Osteocyte (in vitro differentiated cells): ENCODE results near the gene ARVCF. TPM values are rescaled to one million over a fixed set of nuclear protein-coding genes. Genes with fewer than 3 reads are reported as not detected.

Source experiments
- DNase-seq: peaks from one replicate; pipeline ENCODE4 v3.0.0; 2021; ENCODE audit warnings: mixed read lengths; ENCODE audit not compliant: unreplicated experiment; ENCODE audit errors: extremely low spot score
- H3K27ac Mint-ChIP-seq: one replicate; pipeline ENCODE4 v1.8.0; 2021; ENCODE audit warnings: mild to moderate bottlenecking, mixed read lengths; ENCODE audit not compliant: unreplicated experiment
- H3K27me3 Mint-ChIP-seq: one replicate; pipeline ENCODE4 v1.8.0; 2021; ENCODE audit warnings: mixed read lengths; ENCODE audit not compliant: unreplicated experiment
- H3K36me3 Mint-ChIP-seq: one replicate; pipeline ENCODE4 v1.8.0; 2021; ENCODE audit warnings: mixed read lengths; ENCODE audit not compliant: unreplicated experiment
- H3K4me1 Mint-ChIP-seq: one replicate; pipeline ENCODE4 v1.8.0; 2021; ENCODE audit warnings: mixed read lengths; ENCODE audit not compliant: unreplicated experiment
- H3K4me3 Mint-ChIP-seq: one replicate; pipeline ENCODE4 v1.8.0; 2021; ENCODE audit warnings: mild to moderate bottlenecking, moderate library complexity, mixed read lengths; ENCODE audit not compliant: unreplicated experiment
- H3K9me3 Mint-ChIP-seq: one replicate; pipeline ENCODE4 v1.8.0; 2021; ENCODE audit warnings: mixed read lengths; ENCODE audit not compliant: unreplicated experiment
- long read RNA-seq: library from polyadenylated mRNA; unstranded; transcript quantifications from one replicate; pipeline ENCODE4 v2.0.0, GENCODE V29; 2021
- total RNA-seq: library from RNA; stranded (reverse); gene quantifications from 2 replicates; pipeline ENCODE4 v1.2.1, GENCODE V29; 2021
- TF ChIP-seq, protein P1 (sequence below): fragments of 200-600 bp; sonication (generic); IDR thresholded peaks from 2 replicates; pipeline ENCODE4 v1.5.0; 2021; ENCODE audit warnings: antibody characterized with exemption, mild to moderate bottlenecking, moderate library complexity

Gene ARVCF, protein sequence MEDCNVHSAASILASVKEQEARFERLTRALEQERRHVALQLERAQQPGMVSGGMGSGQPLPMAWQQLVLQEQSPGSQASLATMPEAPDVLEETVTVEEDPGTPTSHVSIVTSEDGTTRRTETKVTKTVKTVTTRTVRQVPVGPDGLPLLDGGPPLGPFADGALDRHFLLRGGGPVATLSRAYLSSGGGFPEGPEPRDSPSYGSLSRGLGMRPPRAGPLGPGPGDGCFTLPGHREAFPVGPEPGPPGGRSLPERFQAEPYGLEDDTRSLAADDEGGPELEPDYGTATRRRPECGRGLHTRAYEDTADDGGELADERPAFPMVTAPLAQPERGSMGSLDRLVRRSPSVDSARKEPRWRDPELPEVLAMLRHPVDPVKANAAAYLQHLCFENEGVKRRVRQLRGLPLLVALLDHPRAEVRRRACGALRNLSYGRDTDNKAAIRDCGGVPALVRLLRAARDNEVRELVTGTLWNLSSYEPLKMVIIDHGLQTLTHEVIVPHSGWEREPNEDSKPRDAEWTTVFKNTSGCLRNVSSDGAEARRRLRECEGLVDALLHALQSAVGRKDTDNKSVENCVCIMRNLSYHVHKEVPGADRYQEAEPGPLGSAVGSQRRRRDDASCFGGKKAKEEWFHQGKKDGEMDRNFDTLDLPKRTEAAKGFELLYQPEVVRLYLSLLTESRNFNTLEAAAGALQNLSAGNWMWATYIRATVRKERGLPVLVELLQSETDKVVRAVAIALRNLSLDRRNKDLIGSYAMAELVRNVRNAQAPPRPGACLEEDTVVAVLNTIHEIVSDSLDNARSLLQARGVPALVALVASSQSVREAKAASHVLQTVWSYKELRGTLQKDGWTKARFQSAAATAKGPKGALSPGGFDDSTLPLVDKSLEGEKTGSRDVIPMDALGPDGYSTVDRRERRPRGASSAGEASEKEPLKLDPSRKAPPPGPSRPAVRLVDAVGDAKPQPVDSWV
- total RNA-seq: 26.5 and 29.3 TPM in 2 replicates
- long read RNA-seq, partial matches to known transcripts: 0 of 1 reads
- long read RNA-seq, other reads (novel, unspliced or antisense): 1 of 1 reads

DNA sequence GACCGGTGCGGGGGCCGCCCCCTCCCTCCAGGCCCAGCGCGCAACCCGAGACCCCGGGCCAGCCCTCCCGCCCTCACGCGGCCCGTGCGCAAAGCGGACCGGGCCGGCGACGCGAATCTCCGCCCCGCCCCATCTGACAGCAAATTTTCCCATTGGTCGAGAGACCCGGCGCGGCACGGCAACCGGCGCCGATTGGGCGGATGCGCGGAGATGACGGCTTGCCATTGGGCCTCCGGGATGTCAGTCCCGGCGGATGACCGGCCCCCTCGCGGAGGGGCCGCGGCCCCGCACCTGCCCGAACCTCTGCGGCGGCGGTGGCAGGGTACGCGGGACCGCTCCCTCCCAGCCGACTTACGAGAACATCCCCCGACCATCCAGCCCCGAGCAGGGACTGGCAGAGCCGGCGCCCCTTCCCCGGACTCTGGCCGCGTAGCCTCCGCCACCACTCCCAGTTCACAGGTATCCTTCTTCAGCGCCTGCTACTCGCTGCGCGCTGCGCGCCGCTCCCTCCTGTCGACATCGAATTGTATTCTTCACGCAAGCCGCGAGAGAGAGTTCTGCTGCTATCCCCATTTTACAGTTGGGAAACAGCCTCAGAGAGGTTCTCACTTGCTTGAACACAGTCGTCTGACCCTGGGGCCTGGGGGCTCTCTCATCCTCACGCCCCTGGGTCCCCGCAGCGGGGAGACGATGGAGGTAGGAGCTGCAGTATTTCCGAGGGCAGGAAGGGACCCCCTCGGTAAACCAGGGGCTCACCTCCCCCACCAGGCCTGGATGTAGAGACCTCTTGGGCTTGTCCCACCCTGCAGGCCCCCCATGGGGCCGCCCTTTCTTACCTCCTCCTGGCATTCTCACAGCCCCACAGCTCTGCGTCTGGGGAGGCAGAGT, at the start of gene ARVCF:
TSS of gene ARVCF (minus strand) at position 90 of the 888 bp plus-strand sequence. CDS start 26,029 bp downstream, outside the sequence.
- H3K27me3 Mint-ChIP-seq: peaks cover 17% of the 10 kb centered on the region
- TF ChIP-seq, protein P1, sequence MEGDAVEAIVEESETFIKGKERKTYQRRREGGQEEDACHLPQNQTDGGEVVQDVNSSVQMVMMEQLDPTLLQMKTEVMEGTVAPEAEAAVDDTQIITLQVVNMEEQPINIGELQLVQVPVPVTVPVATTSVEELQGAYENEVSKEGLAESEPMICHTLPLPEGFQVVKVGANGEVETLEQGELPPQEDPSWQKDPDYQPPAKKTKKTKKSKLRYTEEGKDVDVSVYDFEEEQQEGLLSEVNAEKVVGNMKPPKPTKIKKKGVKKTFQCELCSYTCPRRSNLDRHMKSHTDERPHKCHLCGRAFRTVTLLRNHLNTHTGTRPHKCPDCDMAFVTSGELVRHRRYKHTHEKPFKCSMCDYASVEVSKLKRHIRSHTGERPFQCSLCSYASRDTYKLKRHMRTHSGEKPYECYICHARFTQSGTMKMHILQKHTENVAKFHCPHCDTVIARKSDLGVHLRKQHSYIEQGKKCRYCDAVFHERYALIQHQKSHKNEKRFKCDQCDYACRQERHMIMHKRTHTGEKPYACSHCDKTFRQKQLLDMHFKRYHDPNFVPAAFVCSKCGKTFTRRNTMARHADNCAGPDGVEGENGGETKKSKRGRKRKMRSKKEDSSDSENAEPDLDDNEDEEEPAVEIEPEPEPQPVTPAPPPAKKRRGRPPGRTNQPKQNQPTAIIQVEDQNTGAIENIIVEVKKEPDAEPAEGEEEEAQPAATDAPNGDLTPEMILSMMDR: no peak
- no peaks in the 10 kb centered on the region for H3K9me3 Mint-ChIP-seq
- peak; percentile 96 for DNase-seq
- no peak within 1 kb of the TSS for H3K27ac Mint-ChIP-seq
- H3K4me3 Mint-ChIP-seq: peak within 1 kb of the TSS; percentile 78
- peaks cover 17% of the 10 kb centered on the region for H3K4me1 Mint-ChIP-seq
- H3K36me3 Mint-ChIP-seq: no peaks in the 10 kb centered on the region

DNA sequence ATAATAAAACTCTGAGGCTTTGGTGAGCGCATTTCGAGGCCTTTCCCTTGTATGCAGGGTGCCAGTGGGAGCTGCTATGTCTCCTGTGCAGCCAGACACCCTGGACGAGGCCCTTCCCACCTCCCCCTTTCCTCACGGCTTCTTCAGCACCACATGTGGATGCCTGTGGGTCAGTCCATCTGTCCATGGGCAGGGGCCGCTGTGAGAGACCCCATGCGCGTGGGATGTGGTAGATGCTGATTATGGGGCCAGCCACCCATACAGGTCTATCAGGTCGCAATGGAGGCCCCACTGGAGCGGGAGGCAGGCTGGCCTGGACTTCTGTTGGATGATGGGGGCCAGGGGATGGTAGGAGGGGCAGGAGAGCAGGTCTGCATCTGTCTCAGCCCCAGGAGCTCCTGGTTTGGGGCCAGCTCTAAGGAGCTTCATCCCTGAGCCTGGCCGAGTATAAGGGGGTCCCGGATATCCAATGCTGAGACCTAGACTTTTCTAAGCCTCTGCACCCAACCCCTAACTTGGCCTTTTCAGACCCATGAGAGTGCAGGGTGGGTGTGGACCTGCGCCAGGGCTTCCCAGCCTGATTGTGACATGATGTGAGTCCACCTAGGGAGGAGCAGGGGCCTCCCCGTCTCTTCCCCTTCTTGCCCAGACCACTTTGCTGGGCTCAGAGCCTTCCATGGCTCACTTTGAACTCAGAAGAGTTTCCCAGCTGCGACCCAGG, 49.4 kb upstream of the ARVCF start:
- Mint-ChIP-seq H3K9me3 (no peaks in the 10 kb centered on the region), H3K4me3 (no peak overlapping the region), H3K36me3 (peaks cover 11% of the 10 kb centered on the region), H3K27ac (no peak overlapping the region), H3K27me3 (no peaks in the 10 kb centered on the region), H3K4me1 (no peaks in the 10 kb centered on the region)
- TF ChIP-seq, protein P1: no peak
- DNase-seq: no peak

DNA sequence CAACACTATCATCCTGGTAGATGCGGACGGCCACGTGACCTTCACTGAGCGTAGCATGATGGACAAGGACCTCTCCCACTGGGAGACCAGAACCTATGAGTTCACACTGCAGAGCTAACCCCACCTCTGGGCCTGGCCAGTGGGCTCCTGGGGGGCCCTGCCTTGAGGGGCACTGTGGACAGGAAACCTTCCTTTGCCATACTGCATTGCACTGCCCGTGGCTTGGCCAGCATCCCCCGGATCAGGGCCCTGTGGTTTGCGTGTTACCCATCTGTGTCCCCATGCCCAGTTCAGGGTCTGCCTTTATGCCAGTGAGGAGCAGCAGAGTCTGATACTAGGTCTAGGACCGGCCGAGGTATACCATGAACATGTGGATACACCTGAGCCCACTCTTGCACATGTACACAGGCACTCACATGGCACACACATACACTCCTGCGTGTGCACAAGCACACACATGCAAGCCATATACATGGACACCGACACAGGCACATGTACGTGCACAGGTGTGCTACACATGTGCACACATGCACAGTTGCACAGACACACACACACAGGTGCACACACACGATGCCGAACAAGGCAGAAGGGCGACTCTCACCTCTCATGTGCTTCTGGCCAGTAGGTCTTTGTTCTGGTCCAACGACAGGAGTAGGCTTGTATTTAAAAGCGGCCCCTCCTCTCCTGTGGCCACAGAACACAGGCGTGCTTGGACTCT, 48.1 kb upstream of the ARVCF start:
- Mint-ChIP-seq H3K27me3 (no peaks in the 10 kb centered on the region), H3K27ac (no peak overlapping the region), H3K9me3 (no peaks in the 10 kb centered on the region), H3K4me1 (no peaks in the 10 kb centered on the region), H3K4me3 (no peak overlapping the region), H3K36me3 (peaks cover 11% of the 10 kb centered on the region)
- TF ChIP-seq, protein P1: no peak
- no peak for DNase-seq

DNA sequence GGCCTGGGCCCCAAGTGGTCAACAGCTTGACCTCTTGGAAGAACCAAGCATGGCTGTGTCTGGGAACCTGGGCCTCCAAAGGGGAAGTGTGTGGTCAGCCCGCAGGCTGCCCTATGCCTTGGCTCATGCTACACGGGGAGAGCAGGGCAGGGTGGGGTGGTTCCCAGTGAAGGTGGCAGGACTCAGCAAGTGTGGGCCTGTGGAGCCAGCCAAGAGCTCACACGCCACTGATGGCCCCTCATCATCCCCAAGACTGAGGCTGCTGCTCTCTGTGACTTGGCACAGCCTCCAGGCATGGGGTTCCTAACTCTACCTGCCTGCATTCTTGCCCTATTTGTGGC, 47.5 kb upstream of the ARVCF start:
- Mint-ChIP-seq H3K27ac (no peak overlapping the region), H3K9me3 (no peaks in the 10 kb centered on the region), H3K4me1 (no peaks in the 10 kb centered on the region), H3K4me3 (no peak overlapping the region), H3K36me3 (peaks cover 11% of the 10 kb centered on the region), H3K27me3 (no peaks in the 10 kb centered on the region)
- no peak for DNase-seq
- TF ChIP-seq, protein P1: no peak
